Islet of Langerhans (tissue), 1 donor: ENCODE measurements around the gene POP4.

Experiments used
- FAIRE-seq: peaks from one replicate; lab custom pipeline; 2011; peaks lifted over from hg19 to GRCh38; lab: Jason Lieb, UNC

Gene POP4

GRCh38 chr19:29663861-29664752 lies 58.0 kb downstream of the POP4 start:
- no peak for FAIRE-seq

GRCh38 chr19:29664753-29665214 lies 58.7 kb downstream of the POP4 start:
- no peak for FAIRE-seq

GRCh38 chr19:29665215-29665825 lies 59.2 kb downstream of the POP4 start, which contains the start of gene PLEKHF1:
PLEKHF1 (plus strand) TSS chr19:29665461; CDS start chr19:29673840, 8,379 bp downstream.
- no peak for FAIRE-seq

GRCh38 chr19:29665826-29666577 lies 59.9 kb downstream of the POP4 start:
- FAIRE-seq = no peak
